Sigmoid colon (tissue), 7 donors: ENCODE measurements around the gene COMMD10. TPM values are rescaled to one million over a fixed set of nuclear protein-coding genes. Genes with fewer than 3 reads are reported as not detected.

Experiments used
- DNase-seq: peaks from one replicate; pipeline ENCODE4 v3.0.0-alpha.2; 2019
- H3K27ac ChIP-seq, 4 donors: fragments of 200-600 bp; sonication (generic); one replicate each; pipeline ENCODE4 v1.5.1; 2016 to 2019; ENCODE audit warnings: mild to moderate bottlenecking in 1 of 4
- H3K27me3 ChIP-seq, 3 donors: fragments of 200-600 bp; sonication (generic); one replicate each; pipeline ENCODE4 v1.5.1; 2019; ENCODE audit warnings: mild to moderate bottlenecking in 1 of 3
- H3K36me3 ChIP-seq, 4 donors: fragments of 200-600 bp; sonication (generic); one replicate each; pipeline ENCODE4 v1.5.1; 2016 to 2019
- H3K4me1 ChIP-seq, 4 donors: fragments of 200-600 bp; sonication (generic); one replicate each; pipeline ENCODE4 v1.5.1; 2017 to 2019
- H3K4me3 ChIP-seq, 4 donors: fragments of 200-600 bp; sonication (generic); one replicate each; pipeline ENCODE4 v1.5.1; 2017 to 2019; ENCODE audit warnings: mild to moderate bottlenecking in 2 of 4, moderate library complexity in 1 of 4
- H3K9me3 ChIP-seq, 4 donors: fragments of 200-600 bp in 3 of 4; sonication (generic) in 3 of 4; one replicate each; pipeline versions ENCODE4 v1.5.1 to v1.6.1; 2013 to 2019
- EP300 ChIP-seq, 4 donors: sonication (generic); formaldehyde crosslinking; IDR thresholded peaks; one replicate each; pipeline ENCODE4 v1.6.1; 2017; ENCODE audit warnings: antibody characterized with exemption in 4 of 4
- POLR2A ChIP-seq, 2 donors: fragments of 450-650 bp; IDR thresholded peaks; one replicate each; pipeline ENCODE4 v1.6.1; 2016; ENCODE audit warnings: antibody characterized with exemption in 2 of 2, mild to moderate bottlenecking in 2 of 2, moderate library complexity in 2 of 2
- POLR2AphosphoS5 ChIP-seq, 4 donors: sonication (generic); formaldehyde crosslinking; IDR thresholded peaks; one replicate each; pipeline ENCODE4 v1.6.1; 2017; ENCODE audit warnings: antibody characterized with exemption in 4 of 4
- WGBS, 2 donors: extraction: QIAGEN DNeasy Blood & Tissue Kit; methylation state at CpG; one replicate each; pipeline ENCODE4 v1.1.7; 2013; 5-methylcytosine and 5-hydroxymethylcytosine counted together
- intact Hi-C: fragments of 100-400 bp; cut with DNase I; formaldehyde crosslinking; loops from one replicate; pipeline ENCODE4 v1.15.1; 2023
- polyA plus RNA-seq, 3 donors: library from polyadenylated mRNA; stranded (reverse); fragments of 200-250 nt; gene quantifications; one replicate each; pipeline ENCODE4 v1.2.3, GENCODE V29; 2013
- total RNA-seq, 4 donors: library from RNA; depleted of rRNA; stranded (reverse); fragments of >200 nt; gene quantifications; one replicate each; pipeline ENCODE4 v1.1.0, GENCODE V29; 2016
- TF ChIP-seq, protein P1 (sequence below), 4 experiments: fragments of 450-650 bp in 3 of 4; fragments of 200-600 bp in 1 of 4; IDR thresholded peaks; one replicate each; pipeline ENCODE4 v1.5.1; 2016 to 2019; ENCODE audit warnings: antibody characterized with exemption in 4 of 4, mild to moderate bottlenecking in 3 of 4, moderate library complexity in 2 of 4
- donor health status: healthy with polysubstance abuse.
- donor health status: Bipolar disorder and iron deficiency.
- donor health status: healthy.

Gene COMMD10
- total and polyA plus RNA-seq, 7 donors, result 17.8 to 47.7 (median 28.7) TPM

DNA sequence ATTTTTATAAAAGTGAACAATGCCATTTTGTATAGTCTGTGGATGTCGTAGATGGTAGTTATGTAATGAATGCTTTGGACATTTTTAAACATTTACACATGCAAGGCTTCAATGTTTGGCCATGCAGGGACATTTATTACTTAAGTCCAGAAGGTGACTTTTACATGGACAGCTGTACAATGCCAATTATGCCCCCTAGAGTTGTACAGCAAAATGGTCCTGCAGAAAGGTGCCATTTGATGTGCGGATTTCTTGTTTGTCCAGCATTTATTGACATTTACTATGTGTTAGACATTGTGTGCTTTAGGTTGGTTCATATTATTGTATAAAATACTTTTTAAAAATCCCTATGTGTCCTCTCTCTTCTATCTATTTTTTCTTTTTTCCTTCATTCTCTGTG, 22.5 kb upstream of the COMMD10 start:
- Histone ChIP-seq H3K4me1 (no peaks in the 10 kb centered on the region), H3K27ac (no peak overlapping the region), H3K27me3 (no peaks in the 10 kb centered on the region), H3K9me3 (no peaks in the 10 kb centered on the region), H3K36me3 (no peaks in the 10 kb centered on the region), H3K4me3 (no peak overlapping the region)
- TF ChIP-seq EP300 (IDR thresholded peaks at IDR 0.05) (no peak), POLR2A (IDR thresholded peaks at IDR 0.05) (no peak), POLR2AphosphoS5 (IDR thresholded peaks at IDR 0.05) (no peak)
- TF ChIP-seq, protein P1, sequence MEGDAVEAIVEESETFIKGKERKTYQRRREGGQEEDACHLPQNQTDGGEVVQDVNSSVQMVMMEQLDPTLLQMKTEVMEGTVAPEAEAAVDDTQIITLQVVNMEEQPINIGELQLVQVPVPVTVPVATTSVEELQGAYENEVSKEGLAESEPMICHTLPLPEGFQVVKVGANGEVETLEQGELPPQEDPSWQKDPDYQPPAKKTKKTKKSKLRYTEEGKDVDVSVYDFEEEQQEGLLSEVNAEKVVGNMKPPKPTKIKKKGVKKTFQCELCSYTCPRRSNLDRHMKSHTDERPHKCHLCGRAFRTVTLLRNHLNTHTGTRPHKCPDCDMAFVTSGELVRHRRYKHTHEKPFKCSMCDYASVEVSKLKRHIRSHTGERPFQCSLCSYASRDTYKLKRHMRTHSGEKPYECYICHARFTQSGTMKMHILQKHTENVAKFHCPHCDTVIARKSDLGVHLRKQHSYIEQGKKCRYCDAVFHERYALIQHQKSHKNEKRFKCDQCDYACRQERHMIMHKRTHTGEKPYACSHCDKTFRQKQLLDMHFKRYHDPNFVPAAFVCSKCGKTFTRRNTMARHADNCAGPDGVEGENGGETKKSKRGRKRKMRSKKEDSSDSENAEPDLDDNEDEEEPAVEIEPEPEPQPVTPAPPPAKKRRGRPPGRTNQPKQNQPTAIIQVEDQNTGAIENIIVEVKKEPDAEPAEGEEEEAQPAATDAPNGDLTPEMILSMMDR (IDR thresholded peaks at IDR 0.05), result no peak
- intact Hi-C loops, result no loop called here
- 46 to 76% methylated on average over 2 of the region's 2 CpGs for WGBS, 2 donors
- no peak for DNase-seq

- Histone ChIP-seq H3K4me1 (no peaks in the 10 kb centered on the region), H3K27me3 (no peaks in the 10 kb centered on the region), H3K4me3 (no peak overlapping the region), H3K27ac (no peak overlapping the region), H3K36me3 (no peaks in the 10 kb centered on the region), H3K9me3 (no peaks in the 10 kb centered on the region)
- intact Hi-C loops, result no loop called here
- 82 to 88% methylated on average over 3 of the region's 3 CpGs for WGBS, 2 donors
- no peak for DNase-seq
- TF ChIP-seq POLR2A (IDR thresholded peaks at IDR 0.05), result no peak
- TF ChIP-seq, protein P1 (IDR thresholded peaks at IDR 0.05), result no peak
- TF ChIP-seq EP300 (IDR thresholded peaks at IDR 0.05), result no peak
- no peak for TF ChIP-seq POLR2AphosphoS5 (IDR thresholded peaks at IDR 0.05)
These were observed 20.9 kb upstream of the COMMD10 start for GRCh38 chr5:116063950-116064349.

GRCh38 chr5:116068028-116068632, 16.7 kb upstream of the COMMD10 start:
- Histone ChIP-seq H3K4me3 (no peak overlapping the region), H3K36me3 (no peaks in the 10 kb centered on the region), H3K27me3 (no peaks in the 10 kb centered on the region), H3K9me3 (no peaks in the 10 kb centered on the region), H3K4me1 (no peaks in the 10 kb centered on the region), H3K27ac (no peak overlapping the region)
- DNase-seq, result no peak
- TF ChIP-seq, protein P1 (IDR thresholded peaks at IDR 0.05), result peak; percentile 45 to 86 (median 54)
- no peak for TF ChIP-seq POLR2AphosphoS5 (IDR thresholded peaks at IDR 0.05)
- WGBS, 2 donors, result 9 to 35% methylated on average over 4 of the region's 4 CpGs
- intact Hi-C loops, result loop anchor here (1.0 kb wide), 1 partner anchor 434 kb away; no protein-coding TSS in a partner anchor

DNA sequence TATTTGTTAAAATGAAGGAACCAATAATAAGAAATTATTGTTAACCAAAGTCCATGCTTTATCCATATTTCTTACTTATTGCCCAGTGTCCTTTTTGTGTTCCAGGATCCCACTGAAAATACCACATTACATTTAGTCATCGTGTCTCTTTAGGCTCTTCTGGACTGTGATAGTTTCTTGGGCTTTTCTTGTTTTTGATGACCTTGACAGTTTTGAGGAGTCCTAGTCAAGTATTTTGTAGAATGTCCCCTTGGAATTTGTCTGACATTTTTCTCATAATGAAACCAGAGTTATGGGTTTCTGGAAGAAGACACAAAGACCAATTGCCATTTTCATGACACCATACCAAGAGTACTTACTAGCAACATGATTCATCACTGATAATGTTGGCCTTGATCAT, 13.6 kb upstream of the COMMD10 start:
- TF ChIP-seq EP300 (IDR thresholded peaks at IDR 0.05) (no peak), POLR2A (IDR thresholded peaks at IDR 0.05) (no peak), POLR2AphosphoS5 (IDR thresholded peaks at IDR 0.05) (no peak)
- TF ChIP-seq, protein P1 (IDR thresholded peaks at IDR 0.05), result no peak
- intact Hi-C loops, result no loop called here
- Histone ChIP-seq H3K27ac (no peak overlapping the region), H3K4me3 (no peak overlapping the region), H3K36me3 (no peaks in the 10 kb centered on the region), H3K4me1 (no peaks in the 10 kb centered on the region), H3K27me3 (no peaks in the 10 kb centered on the region), H3K9me3 (no peaks in the 10 kb centered on the region)
- WGBS, 2 donors, result 97 to 100% methylated on average over 1 of the region's 1 CpG
- DNase-seq, result no peak
